Erythroblast (primary cell): ENCODE results near the gene ABI3.

ENCODE experiments used
- DNase-seq, 2 experiments: peaks; one replicate each; lab custom pipeline; 2025; lab: John Stamatoyannopoulos, UW
- GATA1 ChIP-seq: IDR thresholded peaks from 2 replicates; pipeline ENCODE4 v1.6.1; 2011; ENCODE audit warnings: low read depth, mild to moderate bottlenecking, control low read depth, low read length, moderate library complexity
- POLR2A ChIP-seq: IDR thresholded peaks from 2 replicates; pipeline ENCODE4 v1.6.1; 2011; ENCODE audit warnings: mild to moderate bottlenecking, low read length

ABI3 gene

DNA sequence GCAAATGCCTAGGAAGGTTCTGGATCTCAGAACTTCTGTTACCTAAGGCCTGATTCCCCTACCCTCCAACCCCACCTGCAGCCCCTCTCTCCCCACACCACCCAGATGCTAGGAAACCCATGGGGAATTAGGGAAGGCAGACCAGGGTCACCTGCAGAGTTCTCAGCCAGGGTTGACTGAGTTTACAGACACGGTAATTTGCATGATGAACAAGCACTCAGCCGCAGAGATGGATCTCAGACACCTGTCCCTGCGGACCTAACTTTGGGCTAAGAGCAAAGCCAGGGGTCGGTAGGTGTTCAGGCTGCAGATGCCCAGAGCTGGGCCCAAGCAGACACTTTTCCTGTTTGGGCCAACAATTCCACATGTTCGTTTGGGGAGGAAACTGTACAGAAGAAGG lies 2.9 kb downstream of the ABI3 start:
- no peak for DNase-seq
- TF ChIP-seq POLR2A (no peak), GATA1 (no peak)

DNA sequence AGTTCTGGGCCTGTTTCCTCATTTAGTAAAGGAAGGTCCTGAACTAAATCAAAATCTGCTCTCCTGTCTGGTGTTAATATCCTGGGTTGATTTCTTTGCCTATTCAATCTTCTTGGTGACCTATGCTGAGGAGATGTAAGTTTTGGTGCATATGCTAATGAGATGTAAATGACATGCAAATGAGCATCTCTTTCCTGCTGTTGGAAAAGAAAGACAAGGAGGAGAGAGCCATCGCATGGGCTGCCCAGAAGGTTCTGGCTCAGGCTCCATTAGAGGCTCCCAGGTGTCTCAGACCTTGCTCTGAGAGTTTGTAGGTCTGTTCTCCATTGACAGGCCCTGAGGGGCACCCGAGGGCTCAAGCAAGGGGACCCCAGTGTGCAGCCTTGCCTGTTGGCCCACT lies 3.3 kb downstream of the ABI3 start:
- TF ChIP-seq GATA1 (no peak), POLR2A (no peak)
- DNase-seq = no peak

GRCh38 chr17:49214676-49215360 lies 4.3 kb downstream of the ABI3 start:
- DNase-seq = no peak
- no peak for TF ChIP-seq GATA1
- no peak for TF ChIP-seq POLR2A

- no peak for DNase-seq
- TF ChIP-seq GATA1 (no peak), POLR2A (no peak)
Measured at GRCh38 chr17:49216482-49216881, 6.0 kb downstream of the ABI3 start.

- DNase-seq = peak in 1 of 2 experiments; percentile 20
- no peak for TF ChIP-seq POLR2A
- no peak for TF ChIP-seq GATA1
Measured at GRCh38 chr17:49216953-49217650, 6.6 kb downstream of the ABI3 start.

DNA sequence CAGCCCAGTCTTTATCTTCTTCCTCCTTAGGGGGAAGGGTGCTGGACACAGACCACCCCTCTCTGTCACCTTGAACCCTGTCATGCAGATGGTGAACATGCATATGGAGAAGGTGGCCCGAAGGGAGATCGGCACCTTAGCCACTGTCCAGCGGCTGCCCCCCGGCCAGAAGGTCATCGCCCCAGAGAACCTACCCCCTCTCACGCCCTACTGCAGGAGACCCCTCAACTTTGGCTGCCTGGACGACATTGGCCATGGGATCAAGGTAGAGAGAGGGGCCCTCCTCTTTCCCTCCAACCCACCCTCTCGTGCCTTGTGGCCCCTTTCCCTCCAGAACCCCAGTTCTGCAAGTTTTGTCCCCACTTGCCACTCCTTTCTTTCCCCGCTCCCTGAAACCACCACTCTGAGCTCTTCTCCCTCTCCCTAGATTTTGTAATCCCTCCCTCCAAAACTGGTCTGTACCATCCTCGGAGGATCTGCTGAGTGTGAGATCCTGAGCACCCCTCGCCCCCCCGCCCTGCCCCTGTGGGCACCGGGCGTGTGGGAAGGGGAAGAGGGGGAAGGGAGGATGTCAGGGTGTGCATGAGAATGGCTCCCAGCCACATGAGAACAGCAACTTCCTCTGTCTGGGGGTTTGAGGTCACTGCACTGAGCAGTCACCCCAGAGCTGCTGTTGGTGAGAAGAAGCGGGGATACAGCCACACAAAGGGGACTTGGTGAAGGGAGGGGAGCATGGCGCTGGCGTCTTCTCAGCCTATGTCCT lies 7.3 kb downstream of the ABI3 start:
- TF ChIP-seq POLR2A (no peak), GATA1 (no peak)
- peak in 1 of 2 experiments; percentile 32 for DNase-seq

GRCh38 chr17:49218941-49219913 lies 8.7 kb downstream of the ABI3 start:
- DNase-seq = peak; percentile 43 to 56
- TF ChIP-seq POLR2A = no peak
- TF ChIP-seq GATA1 = no peak

GRCh38 chr17:49219987-49220386 lies 9.5 kb downstream of the ABI3 start:
- TF ChIP-seq POLR2A (peak; percentile 46), GATA1 (no peak)
- DNase-seq = peak in 1 of 2 experiments; percentile 43

DNA sequence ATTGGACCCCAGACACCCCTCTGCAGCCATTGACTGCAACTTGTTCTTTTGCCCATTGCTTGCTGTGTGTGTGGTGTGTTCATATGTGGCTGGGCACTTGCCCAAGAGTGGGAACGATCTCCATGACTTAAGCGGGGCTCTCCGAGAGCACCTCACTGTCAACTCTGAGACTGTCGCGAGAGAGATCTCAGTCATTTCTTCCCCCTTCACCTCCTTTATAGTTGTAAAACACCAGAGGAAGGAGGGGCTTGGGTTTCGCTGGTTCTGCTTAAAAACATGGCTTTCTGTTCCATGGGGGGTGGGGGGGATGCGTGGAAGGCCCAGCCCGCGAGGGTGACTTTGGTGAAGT lies 12.6 kb downstream of the ABI3 start:
- peak in 1 of 2 experiments; percentile 54 for DNase-seq
- TF ChIP-seq POLR2A = no peak
- TF ChIP-seq GATA1 = no peak

GRCh38 chr17:49223517-49224197 lies 13.2 kb downstream of the ABI3 start:
- TF ChIP-seq POLR2A (no peak), GATA1 (no peak)
- DNase-seq = peak; percentile 71 to 84

DNA sequence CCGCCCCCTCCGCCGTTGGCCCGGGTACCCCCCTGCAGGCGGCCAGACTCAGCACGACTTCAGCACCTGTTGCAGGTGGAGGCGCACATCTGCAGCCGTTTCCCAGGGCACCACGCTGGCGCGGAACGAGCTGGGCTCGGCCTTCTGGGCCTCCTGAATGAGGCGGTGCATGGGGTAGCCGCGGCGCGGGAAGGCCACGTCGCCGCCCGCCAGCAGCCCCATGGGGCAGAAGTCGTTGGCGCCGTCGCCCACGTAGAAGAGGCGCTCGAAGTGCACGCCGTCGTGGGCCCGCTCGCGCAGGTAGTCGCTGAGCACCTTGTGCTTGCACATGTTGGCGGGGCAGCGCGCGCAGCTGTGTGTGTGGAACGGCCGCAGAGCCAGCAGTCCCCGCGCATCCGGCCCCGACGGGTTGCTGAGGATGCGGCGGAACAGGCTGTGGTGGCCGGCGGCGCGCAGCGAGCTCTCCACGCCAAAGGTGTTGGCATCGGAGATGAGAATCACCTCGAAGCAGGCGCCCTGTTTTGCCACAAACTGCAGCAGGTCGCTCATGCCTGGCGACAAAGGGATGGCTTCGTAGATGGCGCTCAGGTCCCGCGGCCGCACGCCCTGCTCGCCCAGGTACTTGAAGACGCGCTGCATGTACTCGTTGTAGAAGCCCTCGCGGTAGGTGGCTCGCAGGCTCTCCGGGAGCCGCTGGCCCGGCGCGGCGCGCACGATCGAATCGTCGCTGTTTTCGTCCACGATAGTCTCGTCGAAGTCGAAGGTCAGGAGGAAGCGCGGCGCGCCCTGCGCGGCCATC lies 13.9 kb downstream of the ABI3 start:
- peak; percentile 68 to 73 for DNase-seq
- TF ChIP-seq GATA1 (no peak), POLR2A (no peak)

DNA sequence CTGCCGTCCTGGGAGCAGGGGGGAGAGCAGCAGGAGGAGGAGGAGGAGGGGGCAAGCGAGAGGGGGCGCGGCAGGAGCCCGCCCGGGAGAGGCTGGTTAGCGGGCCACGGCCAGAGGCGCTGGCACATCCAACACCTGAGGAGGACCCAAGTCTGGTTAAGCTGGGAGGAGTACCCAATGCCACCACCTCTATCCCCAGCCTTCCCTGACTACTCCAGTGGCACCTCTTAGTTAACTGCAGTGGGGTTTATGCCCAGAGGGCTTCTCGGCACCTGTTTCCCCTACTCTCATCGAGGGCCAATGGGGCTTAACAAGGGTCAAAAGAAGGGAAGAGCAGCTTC lies 14.5 kb downstream of the ABI3 start:
- no peak for DNase-seq
- TF ChIP-seq POLR2A (no peak), GATA1 (no peak)

DNA sequence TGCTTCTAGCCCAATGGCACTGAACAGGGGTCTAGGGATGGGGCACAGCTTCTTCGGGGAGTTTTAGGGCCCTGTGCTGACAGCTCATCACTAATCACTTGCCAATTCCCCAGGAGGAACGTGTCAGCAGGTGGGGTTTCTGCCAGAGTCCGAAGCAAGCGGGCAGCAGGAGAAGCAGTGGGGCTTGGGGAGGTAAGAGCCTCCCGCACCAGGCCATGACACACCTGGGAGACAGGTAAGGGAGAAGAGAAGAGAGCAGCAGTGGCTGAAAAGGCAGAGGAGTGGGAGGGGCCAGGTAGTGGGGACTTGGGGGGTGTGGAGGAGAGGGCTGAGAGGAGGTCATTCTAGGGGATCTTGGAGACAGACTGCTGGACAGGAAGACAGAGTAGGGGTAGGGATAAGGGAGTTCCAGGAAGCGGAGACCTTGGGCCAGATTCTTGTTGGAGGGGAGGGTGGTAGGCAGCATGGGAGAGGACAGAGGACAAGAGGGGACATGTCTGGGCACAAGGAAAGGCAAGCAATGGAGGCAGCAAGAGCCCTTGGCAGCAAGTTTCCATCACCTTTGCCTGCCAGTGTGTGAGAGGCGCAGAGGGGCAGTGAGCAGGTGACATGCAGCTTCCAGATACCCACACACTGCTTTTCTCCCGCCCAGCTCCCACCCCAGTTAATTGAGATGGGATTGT lies 15.2 kb downstream of the ABI3 start:
- no peak for DNase-seq
- no peak for TF ChIP-seq GATA1
- no peak for TF ChIP-seq POLR2A
